Fibroblast of villous mesenchyme (primary cell): ENCODE measurements around the gene DNAAF5. TPM values are rescaled to one million over a fixed set of nuclear protein-coding genes. Genes with fewer than 3 reads are reported as not detected.

Source experiments
- DNase-seq: peaks from one replicate; pipeline ENCODE4 v3.0.0-alpha.2; 2010; ENCODE audit warnings: low read depth
- H3K4me3 ChIP-seq: 2 replicates; pipeline ENCODE4 v1.5.1; 2011; ENCODE audit warnings: low read depth, mild to moderate bottlenecking, low read length
- total RNA-seq: library from RNA; depleted of rRNA; stranded (reverse); fragments of >200 nt; gene quantifications from 2 replicates; pipeline ENCODE4 v1.2.3, GENCODE V29; 2012
- TF ChIP-seq, protein P1 (sequence below): IDR thresholded peaks from 2 replicates; pipeline ENCODE4 v1.5.1; 2012; ENCODE audit warnings: low read depth, mild to moderate bottlenecking, low read length; ENCODE audit not compliant: insufficient read depth

Gene DNAAF5
- total RNA-seq, 1 donor, result 32.8 TPM

DNA sequence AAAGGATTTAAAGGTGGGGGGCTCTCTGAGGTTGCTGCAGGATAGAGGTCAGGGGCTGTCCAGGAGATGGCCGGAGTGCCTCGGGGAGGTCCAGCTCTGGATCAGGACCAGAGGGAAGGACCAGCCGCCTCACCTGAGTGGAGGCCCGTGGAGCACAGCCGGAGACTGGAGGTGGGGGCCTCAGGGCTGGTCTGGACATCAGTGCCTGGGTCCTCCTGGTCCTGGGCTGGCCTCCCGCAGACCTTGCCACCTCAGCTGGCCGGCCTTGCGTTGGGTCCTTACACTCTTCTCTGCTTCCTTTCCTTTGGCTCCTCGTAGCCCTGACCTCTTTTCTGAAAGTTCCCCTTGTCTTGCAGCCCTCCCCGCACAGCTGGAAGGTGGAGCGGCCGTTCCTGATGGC lies 107.8 kb downstream of the DNAAF5 start:
- no peak overlapping the region for H3K4me3 ChIP-seq
- DNase-seq, result no peak
- TF ChIP-seq, protein P1, sequence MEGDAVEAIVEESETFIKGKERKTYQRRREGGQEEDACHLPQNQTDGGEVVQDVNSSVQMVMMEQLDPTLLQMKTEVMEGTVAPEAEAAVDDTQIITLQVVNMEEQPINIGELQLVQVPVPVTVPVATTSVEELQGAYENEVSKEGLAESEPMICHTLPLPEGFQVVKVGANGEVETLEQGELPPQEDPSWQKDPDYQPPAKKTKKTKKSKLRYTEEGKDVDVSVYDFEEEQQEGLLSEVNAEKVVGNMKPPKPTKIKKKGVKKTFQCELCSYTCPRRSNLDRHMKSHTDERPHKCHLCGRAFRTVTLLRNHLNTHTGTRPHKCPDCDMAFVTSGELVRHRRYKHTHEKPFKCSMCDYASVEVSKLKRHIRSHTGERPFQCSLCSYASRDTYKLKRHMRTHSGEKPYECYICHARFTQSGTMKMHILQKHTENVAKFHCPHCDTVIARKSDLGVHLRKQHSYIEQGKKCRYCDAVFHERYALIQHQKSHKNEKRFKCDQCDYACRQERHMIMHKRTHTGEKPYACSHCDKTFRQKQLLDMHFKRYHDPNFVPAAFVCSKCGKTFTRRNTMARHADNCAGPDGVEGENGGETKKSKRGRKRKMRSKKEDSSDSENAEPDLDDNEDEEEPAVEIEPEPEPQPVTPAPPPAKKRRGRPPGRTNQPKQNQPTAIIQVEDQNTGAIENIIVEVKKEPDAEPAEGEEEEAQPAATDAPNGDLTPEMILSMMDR, result no peak

DNA sequence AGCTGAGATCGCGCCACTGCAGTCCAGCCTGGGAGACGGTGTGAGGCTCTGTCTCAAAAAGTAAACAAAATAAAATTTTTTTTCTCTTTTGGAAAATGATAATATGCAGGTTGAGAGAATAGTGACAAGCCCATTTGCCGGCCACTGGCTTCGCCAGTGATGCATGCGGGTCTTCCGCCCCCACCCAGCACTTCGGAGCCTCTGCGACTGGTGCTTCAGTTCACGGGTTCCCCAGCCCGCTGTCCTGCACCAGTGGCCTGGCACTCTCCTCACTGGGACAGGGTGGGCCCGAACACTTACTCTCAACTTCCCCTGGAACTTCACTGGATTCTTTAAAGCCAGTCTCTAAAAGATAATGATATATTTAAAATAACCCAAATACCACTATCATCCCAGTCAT lies 108.5 kb downstream of the DNAAF5 start:
- TF ChIP-seq, protein P1, result no peak
- no peak overlapping the region for H3K4me3 ChIP-seq
- no peak for DNase-seq

DNA sequence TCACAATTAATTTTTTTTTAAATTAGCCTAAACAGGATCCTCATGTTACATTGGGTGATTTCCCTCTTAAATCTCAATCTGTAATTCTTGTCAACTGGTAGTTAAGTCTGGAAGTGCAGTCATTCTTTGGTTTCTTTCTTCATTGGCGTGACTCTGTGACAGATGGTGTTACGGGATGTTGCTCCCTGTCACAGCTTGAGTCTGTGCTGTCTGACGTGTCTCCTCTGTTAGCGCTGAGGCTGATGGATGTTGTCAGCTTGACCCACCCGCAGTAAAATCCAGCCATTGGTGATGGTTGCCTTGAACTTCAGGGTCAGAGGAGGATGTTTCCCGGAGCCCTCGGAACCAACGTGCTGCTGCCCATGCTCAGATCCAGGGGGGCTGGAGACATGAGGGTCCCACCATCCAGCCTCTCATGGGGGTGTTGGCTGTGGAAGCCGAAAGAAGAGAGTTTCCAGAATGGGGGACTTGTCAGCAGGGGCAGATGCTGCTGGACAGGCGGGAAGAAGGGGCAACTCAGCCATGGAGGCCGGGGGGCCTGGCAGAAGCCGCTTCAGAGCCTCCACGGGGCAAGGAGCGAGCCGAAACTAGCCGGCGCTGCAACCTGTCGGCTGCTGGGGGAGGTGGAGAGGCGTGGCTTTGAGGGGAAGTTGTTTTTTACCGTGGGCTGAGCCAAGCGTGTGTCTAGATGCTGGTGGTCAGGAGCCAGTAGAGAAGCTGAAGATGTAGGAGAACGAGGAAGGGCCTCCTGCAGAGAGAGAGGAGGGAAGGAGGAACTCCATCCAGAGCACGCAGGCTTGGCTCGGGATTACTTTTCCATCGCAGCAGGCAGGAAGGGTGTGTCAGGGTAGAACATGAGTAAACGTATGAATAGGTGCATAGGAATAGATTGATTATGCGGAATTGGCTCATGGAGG lies 109.2 kb downstream of the DNAAF5 start:
- no peak overlapping the region for H3K4me3 ChIP-seq
- DNase-seq, result no peak
- TF ChIP-seq, protein P1, result no peak

Other genes with a start within 250 kb of the DNAAF5 start
- gene PDGFA, start 206.9 kb upstream of the DNAAF5 start, total RNA-seq, result 43.2 and 86.7 TPM in 2 replicates
- 16.4 and 23.8 TPM in 2 replicates for gene PRKAR1B, start 582 bp downstream of the DNAAF5 start, total RNA-seq
- gene SUN1, start 105.8 kb downstream of the DNAAF5 start, total RNA-seq, result 73.4 and 85.4 TPM in 2 replicates
- gene GET4, start 149.9 kb downstream of the DNAAF5 start, total RNA-seq, result 15.1 and 22.5 TPM in 2 replicates
- 1.3 and 2.3 TPM in 2 replicates for gene ADAP1, start 228.0 kb downstream of the DNAAF5 start, total RNA-seq
- gene COX19, start 248.8 kb downstream of the DNAAF5 start, total RNA-seq, result 7.4 and 8.2 TPM in 2 replicates